HG02678 (cell line): ENCODE data around the gene TUBGCP6.
A peak's percentile ranks its signal among the peaks of the same experiment; 100 is the strongest.

Source experiments
- ATAC-seq: cut with Tn5 transposase; IDR thresholded peaks from one replicate; pipeline ENCODE4 v1.9.1; 2021; ENCODE audit warnings: mild to moderate bottlenecking, moderate library complexity; ENCODE audit not compliant: unreplicated experiment

TUBGCP6 gene

GRCh38 chr22:50199251-50199721, 45.5 kb downstream of the TUBGCP6 start:
- no peak for ATAC-seq

- no peak for ATAC-seq
Observed at GRCh38 chr22:50198624-50199017, 46.2 kb downstream of the TUBGCP6 start.

DNA sequence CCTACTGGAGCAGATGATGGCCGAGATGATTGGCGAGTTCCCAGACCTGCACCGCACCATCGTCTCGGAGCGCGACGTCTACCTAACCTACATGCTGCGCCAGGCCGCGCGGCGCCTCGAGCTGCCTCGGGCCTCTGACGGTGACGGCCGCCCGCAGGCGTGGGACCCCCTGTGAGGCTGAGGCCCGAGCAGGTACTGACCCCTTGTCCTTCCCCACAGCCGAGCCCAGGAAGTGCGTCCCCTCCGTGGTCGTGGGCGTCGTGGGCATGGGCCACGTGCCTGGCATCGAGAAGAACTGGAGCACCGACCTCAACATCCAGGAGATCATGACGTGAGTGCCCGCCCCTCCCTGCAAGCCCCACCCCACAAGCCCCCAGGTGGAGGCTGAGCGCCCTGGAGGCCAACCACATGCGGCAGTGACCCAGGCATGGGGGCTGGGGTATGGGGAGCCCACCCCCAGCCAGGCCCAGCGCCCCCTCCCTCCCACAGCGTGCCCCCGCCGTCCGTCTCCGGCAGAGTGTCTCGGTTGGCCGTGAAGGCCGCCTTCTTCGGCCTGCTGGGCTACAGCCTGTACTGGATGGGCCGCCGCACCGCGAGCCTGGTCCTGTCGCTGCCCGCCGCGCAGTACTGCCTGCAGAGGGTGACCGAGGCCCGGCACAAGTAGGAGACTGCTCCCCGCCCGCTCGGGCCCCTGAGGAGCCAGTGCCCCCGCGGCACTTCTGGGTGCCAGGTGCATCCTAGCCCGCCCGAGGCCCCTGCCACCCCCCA, 46.8 kb downstream of the TUBGCP6 start:
- no peak for ATAC-seq

DNA sequence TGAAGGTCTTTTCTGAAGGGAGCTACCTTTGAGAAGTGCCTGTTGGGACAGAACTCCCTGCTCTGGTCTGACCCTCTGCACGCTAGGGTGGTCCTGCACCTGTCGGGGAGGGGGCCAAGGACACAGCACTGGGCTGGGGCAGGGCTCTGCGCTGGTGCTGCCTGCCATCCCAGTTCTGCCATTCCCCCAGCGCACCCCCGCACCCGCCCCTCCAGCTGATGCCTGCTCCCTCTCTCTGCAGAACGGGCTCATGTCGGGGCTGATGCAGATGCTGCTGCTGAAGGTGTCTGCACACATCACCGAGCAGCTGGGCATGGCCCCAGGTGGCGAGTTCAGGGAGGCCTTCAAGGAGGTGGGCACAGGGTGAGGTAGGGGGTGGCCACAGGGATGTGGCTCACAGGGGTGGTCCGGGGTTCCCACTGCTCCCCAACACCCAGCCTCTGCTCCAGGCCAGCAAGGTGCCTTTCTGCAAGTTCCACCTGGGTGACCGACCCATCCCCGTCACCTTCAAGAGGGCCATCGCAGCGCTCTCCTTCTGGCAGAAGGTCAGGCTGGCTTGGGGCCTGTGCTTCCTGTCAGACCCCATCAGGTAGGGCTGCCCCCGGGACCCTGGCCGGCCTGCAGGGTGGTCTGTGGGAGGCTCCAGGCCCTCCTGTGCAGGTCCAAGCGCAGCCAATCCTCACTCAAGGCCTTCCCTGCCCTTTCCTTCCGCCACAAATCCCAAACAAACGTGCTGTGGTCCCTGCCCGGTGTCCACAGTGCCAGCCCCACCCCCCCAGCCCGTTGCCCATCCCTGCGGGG, 47.6 kb downstream of the TUBGCP6 start:
- ATAC-seq, result no peak

GRCh38 chr22:50196256-50196655, 48.6 kb downstream of the TUBGCP6 start:
- ATAC-seq, result no peak

DNA sequence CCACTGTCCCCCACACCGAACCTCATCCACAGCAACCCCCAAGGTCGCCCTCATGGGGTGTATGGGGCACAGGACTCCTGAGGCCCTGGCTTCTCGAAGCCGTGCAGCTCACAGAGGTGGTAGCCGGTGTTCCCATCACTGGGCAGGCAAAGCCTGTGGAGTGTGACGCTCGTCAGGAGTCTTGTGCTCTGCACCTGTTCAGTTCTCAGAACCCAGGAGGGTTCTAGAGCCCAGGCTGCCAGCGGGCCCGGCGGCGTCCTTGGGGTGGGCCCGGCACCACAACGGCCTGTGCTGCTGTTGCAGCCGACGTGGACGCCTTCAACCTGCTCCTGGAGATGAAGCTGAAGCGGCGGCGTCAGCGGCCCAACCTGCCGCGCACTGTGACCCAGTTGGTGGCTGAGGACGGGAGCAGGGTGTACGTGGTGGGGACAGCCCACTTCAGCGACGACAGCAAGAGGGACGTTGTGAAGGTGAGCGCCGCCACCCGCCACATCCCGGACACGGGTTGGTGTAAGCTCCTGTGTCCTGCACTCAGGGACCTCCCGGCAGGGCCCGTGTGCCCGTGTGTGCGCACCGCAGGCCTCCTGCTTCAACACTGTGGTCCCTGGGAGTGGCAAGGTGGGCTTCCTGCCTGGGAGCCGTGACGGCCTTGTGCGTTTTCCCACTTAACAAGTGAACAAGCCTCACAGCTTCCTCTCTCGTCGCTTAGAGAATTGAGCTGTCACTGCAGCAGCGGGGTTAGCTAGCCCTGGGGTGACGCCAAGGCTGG, 50.6 kb downstream of the TUBGCP6 start:
- ATAC-seq, result no peak

- no peak for ATAC-seq
Observed at GRCh38 chr22:50193621-50194020, 51.2 kb downstream of the TUBGCP6 start.

GRCh38 chr22:50192436-50193204, 52.2 kb downstream of the TUBGCP6 start:
- ATAC-seq, result no peak

DNA sequence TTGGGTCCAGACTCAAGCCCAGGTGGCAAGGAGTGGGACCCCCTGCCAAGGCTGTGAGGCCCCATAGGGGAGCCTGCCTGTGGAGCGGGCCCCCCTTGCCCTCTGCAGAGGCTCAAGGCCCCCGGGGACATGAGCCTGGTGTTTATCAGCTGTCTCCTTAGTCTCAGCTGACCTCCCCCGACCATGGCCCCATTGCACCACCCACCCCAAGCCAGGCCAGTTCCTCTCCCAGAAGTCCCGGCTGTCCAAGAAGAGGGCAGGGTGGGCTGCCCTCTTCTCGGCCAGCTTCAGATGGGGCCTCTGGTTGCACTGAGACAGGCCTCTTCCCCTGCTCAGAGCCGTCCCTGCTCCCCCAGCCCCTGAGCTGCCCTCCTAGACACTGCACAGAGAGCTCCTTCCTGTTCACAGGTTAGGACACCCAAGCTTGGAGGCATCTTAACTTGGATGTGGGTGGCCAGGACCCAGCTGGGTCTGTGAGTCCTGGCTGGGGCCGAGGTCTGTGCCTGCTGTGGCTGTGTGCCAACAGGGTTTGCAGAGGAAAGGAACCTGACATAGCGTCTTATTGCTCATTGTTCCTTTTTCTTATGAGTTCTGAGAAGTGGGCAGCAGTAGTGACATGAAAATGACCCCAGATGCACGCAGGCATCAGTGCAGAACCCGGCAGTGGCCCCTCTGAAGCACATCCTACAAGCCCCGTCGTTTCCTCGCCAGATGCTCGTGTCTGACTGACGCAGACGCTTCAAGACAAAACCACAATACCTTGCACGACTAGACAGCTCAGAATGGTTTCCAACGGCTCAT, 53.7 kb downstream of the TUBGCP6 start:
- peak; percentile 28 for ATAC-seq

GRCh38 chr22:50190182-50190940, 54.5 kb downstream of the TUBGCP6 start:
- peak; percentile 41 for ATAC-seq

GRCh38 chr22:50189849-50190181, 55.0 kb downstream of the TUBGCP6 start:
- peak; percentile 0 for ATAC-seq

DNA sequence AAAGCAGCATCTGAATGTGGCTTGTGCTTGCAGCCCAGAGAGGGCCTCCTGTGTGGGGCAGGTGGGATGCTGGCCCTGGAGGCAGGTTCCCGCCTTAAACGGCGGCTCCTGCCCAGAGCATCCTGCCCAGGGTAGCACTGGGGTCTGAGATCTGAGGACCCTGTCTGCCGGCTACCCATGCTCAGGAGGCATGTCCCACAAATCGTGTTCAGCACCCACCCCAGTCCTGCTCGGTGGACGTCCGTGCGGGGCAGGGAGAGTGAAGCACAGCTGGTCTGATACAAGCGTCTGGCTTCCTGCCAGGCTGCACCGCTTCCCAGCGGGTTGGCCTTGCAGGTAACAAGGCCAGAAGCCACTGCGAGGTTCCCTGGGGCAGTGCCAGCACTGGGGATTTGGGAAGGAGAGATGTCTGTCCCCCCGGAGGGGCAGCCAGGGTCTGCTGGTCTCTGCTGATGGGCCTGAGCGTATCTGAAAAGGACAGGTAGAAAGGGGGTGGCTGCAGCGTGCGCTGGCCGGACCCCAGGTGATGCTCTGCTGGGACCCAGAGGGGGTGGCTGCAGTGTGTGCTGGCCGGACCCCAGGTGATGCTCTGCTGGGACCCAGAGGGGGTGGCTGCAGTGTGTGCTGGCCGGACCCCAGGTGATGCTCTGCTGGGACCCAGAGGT, 55.5 kb downstream of the TUBGCP6 start:
- no peak for ATAC-seq

DNA sequence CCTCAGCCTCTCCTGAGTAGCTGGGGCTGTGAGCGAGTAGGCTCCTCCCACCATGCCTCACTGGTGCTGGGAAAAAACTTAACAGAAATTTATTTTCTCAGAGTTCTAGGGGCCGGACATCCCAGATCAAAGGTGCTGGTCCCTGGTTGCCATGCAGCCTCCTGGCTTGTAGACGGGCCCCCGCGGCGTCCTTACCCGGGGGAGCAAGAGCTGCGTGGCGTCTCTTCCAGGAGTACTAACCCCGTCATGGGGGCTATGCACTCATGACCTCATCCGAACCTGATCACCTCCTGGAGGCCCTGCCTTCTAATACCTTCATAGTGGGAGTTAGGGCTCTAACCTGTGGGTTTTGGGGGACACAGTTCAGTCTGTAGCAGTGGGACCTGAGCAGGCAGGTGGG, 56.5 kb downstream of the TUBGCP6 start:
- ATAC-seq, result no peak

DNA sequence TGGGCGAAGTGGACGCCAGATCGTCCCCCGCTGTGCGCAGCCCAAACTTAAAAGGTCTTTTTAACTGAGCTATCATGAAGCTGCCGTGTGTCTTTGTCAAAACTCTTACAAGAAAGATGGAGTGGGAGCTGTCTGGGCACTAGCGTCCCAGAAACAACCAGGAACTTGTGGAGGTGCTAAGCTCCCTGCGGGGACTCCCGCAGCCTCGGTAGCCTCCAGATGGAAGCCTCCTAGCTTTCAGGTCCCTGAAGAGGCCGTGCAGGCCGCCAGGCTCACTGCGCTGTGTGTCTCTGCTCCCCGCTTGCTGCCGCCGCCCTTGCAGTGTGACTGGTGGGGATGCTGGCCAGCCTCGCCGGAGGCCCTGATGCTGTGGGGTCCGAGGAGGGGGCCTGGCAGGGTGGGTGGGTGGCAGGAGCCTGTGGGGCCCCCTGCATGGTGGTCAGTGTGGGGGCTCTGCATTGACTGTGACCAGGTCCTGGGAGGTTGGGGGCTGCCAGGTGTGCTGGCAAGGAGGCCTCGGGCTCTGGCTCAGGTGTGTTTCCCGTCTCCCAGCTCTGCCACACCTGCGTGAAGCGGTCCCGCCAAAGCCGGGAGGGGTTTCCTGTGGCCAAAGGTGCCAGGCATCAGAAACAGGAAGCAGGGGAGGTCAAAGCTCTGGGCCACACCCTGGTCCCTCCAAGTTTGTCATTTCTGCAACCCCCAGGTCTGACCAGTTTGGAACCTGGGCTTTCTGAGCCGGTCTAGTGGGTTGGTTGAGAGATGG, 57.9 kb downstream of the TUBGCP6 start:
- no peak for ATAC-seq

DNA sequence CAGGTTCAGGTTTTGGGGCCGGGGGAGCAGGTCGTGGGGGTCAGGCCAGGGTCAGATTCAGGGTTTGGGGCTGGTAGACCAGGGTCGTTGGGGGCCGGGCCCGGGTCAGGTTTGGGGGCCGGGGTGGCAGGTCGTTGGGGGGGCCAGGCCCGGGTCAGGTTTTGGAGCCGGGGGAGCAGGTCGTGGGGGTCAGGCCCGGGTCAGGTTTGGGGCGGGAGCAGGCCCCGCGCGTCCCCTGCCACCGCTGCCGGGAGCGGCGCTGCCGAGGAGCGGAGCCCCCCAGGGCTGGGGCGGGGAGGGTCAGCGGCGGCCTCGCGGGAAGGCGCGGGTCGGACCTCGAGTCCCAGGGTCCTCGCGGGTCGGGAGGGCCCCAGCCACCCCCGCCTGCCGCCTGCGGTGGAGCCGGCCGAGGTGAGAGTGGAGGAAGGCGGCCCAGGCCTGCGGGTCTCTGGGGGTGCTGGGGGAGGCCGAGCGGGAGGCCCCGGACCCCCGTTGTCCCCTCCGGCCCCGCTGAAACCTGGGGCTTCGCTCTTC, 58.6 kb downstream of the TUBGCP6 start:
- no peak for ATAC-seq

GRCh38 chr22:50185375-50186087, 59.3 kb downstream of the TUBGCP6 start, which contains the start of gene TRABD:
Gene TRABD (plus strand): TSS chr22:50185913. CDS start chr22:50193061, 7,148 bp downstream.
- ATAC-seq, result peak; percentile 49

DNA sequence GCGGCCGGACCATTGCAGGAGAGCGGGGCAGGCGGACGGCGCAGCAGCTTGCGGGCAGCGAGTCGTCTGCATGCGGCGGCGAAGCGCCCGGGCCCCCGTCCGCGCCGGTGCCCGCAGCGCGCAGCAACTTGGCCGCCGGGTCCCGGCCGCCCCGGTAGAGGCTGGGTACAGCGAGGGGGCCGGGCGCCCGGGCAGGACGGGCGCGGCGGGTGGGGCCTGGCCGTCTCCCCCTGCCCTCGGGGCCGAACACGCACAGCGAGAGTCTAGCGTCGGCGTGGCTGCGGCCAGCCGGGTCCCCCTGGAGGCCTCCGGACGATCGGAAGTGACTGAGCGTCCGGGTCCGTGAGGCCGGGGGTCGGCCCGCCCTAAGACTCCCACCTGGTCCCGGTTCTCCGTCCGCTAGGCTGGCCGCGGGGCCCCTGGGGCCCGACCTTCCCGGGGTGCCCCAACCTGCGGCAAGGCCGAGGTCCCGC, 59.9 kb downstream of the TUBGCP6 start:
- ATAC-seq, result no peak
